ENCODE measurements around the gene SRC. TPM values are rescaled to one million over a fixed set of nuclear protein-coding genes. Genes with fewer than 3 reads are reported as not detected.

Gene SRC
- total RNA-seq, 4 donors from 2014 or later, result 23.4 to 36.9 (median 29.0) TPM

- WGBS, 2 donors, result 80% methylated on average over 6 to 8 of the region's 8 CpGs
- DNase-seq (ENCODE audit: low spot score in 2 of 2), result no peak
- H3K27me3 ChIP-seq, result peaks cover 0 to 21% of the 10 kb centered on the region in 2 donors
- TF ChIP-seq CTCF (IDR thresholded peaks at IDR 0.05) (no peak), POLR2A (IDR thresholded peaks at IDR 0.05) (no peak), EP300 (IDR thresholded peaks at IDR 0.05) (no peak)
- no peak overlapping the region for H3K4me3 ChIP-seq
- peaks cover 0 to 2% (median 0%) of the 10 kb centered on the region in 4 donors for H3K9me3 ChIP-seq
- H3K4me1 ChIP-seq, result no peaks in the 10 kb centered on the region
- H3K36me3 ChIP-seq, result no peaks in the 10 kb centered on the region
- no peak overlapping the region for H3K27ac ChIP-seq
Measured at GRCh38 chr20:37437676-37438075, 91.7 kb downstream of the SRC start.

- no peak overlapping the region for H3K27ac ChIP-seq
- peaks cover 0 to 2% (median 0%) of the 10 kb centered on the region in 4 donors for H3K9me3 ChIP-seq
- TF ChIP-seq POLR2A (IDR thresholded peaks at IDR 0.05) (no peak), CTCF (IDR thresholded peaks at IDR 0.05) (no peak), EP300 (IDR thresholded peaks at IDR 0.05) (no peak)
- DNase-seq (ENCODE audit: low spot score in 2 of 2), result no peak
- no peak overlapping the region for H3K4me3 ChIP-seq
- H3K27me3 ChIP-seq, result peaks cover 0 to 21% of the 10 kb centered on the region in 2 donors
- H3K36me3 ChIP-seq, result no peaks in the 10 kb centered on the region
- no peaks in the 10 kb centered on the region for H3K4me1 ChIP-seq
- 73% methylated on average over 20 of the region's 25 CpGs for WGBS, 2 donors
Measured at GRCh38 chr20:37438464-37439222, 92.7 kb downstream of the SRC start.

GRCh38 chr20:37439223-37439933 lies 93.4 kb downstream of the SRC start:
- DNase-seq (ENCODE audit: low spot score in 2 of 2), result no peak
- Histone ChIP-seq H3K27ac (no peak overlapping the region), H3K9me3 (peaks cover 0 to 1% (median 0%) of the 10 kb centered on the region in 4 donors), H3K27me3 (peaks cover 0 to 21% of the 10 kb centered on the region in 2 donors), H3K4me3 (no peak overlapping the region), H3K4me1 (no peaks in the 10 kb centered on the region), H3K36me3 (no peaks in the 10 kb centered on the region)
- WGBS, 2 donors, result 64 to 68% methylated on average over 23 of the region's 23 CpGs
- TF ChIP-seq CTCF (IDR thresholded peaks at IDR 0.05) (no peak), POLR2A (IDR thresholded peaks at IDR 0.05) (no peak), EP300 (IDR thresholded peaks at IDR 0.05) (no peak)

GRCh38 chr20:37441023-37441422 lies 95.1 kb downstream of the SRC start:
- TF ChIP-seq CTCF (IDR thresholded peaks at IDR 0.05), result no peak
- TF ChIP-seq POLR2A (IDR thresholded peaks at IDR 0.05), result no peak
- Histone ChIP-seq H3K4me3 (no peak overlapping the region), H3K27ac (no peak overlapping the region), H3K9me3 (no peaks in the 10 kb centered on the region), H3K27me3 (peaks cover 0 to 21% of the 10 kb centered on the region in 2 donors), H3K36me3 (no peaks in the 10 kb centered on the region), H3K4me1 (no peaks in the 10 kb centered on the region)
- no peak for DNase-seq (ENCODE audit: low spot score in 2 of 2)
- 89 to 96% methylated on average over 4 of the region's 4 CpGs for WGBS, 2 donors

- Histone ChIP-seq H3K4me3 (no peak overlapping the region), H3K27me3 (peaks cover 0 to 21% of the 10 kb centered on the region in 2 donors), H3K4me1 (no peaks in the 10 kb centered on the region), H3K36me3 (no peaks in the 10 kb centered on the region), H3K27ac (no peak overlapping the region), H3K9me3 (no peaks in the 10 kb centered on the region)
- no peak for TF ChIP-seq POLR2A (IDR thresholded peaks at IDR 0.05)
- TF ChIP-seq EP300 (IDR thresholded peaks at IDR 0.05), result no peak
- no peak for TF ChIP-seq CTCF (IDR thresholded peaks at IDR 0.05)
- no peak for DNase-seq (ENCODE audit: low spot score in 2 of 2)
- 84 to 93% methylated on average over 1 of the region's 1 CpG for WGBS, 2 donors
Measured at GRCh38 chr20:37442547-37442946, 96.6 kb downstream of the SRC start.

Data from tibial nerve (tissue), 4 donors.